Thyroid gland (tissue), 4 donors: ENCODE data around the gene KIF17.

Experiments used
- POLR2A ChIP-seq, 2 donors: fragments of 450-650 bp; IDR thresholded peaks; one replicate each; pipeline ENCODE4 v1.6.1; 2017; ENCODE audit warnings: antibody characterized with exemption in 2 of 2, mild to moderate bottlenecking in 2 of 2, moderate library complexity in 1 of 2
- TF ChIP-seq, protein P1 (sequence below), 6 experiments: fragments of 200-600 bp in 3 of 6; fragments of 450-650 bp in 3 of 6; sonication (generic) in 3 of 6; IDR thresholded peaks; one replicate each; pipeline ENCODE4 v1.5.1; 2016 to 2019; ENCODE audit warnings: antibody characterized with exemption in 6 of 6, mild to moderate bottlenecking in 2 of 6, inconsistent platforms in 1 of 6, moderate library complexity in 1 of 6

DNA sequence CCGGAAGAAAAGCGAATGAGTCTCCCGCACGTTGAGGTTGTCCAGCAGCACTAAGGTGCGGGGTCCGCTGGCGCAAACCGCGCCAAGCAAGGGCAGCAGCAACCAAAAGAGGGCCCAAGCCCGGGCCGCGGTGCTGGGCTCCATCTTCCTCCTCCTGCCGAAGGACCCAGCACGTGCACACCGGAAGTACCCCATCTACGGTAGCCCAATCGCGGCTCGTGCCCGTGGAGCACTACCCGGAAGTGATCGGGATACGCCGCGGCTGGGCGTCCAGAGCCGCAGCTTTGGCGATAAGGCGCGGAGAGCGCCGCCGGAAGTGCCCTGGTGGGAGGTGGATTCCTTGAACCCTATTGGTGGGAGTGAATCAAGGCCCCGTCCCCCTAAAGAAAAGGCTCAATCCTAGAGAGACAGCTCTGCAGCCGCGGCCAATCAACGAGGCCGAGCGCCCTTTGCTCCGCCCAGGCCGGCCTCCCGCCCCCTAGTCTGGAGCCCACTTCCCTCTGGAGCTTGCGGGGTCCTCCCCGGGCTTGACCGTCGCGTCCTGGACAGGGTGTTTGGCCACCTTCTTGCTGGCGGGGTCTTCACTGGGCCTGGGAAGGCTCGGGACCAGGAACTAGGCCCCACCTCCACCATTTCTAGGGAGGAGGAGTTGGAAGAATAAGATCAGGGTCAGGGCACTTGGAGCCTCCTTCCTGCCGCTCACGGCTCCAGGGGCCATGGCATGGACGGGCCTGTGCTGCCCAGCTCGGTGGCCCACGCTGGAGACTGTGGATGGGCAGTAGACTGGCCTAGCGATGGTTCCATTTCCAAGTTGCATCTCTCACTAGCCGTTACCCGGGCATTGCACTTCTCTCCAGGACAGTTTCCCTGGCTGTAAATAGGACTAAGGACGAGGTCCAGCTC, 56.3 kb downstream of the KIF17 start, which contains the start of gene DDOST:
- TF ChIP-seq, protein P1, sequence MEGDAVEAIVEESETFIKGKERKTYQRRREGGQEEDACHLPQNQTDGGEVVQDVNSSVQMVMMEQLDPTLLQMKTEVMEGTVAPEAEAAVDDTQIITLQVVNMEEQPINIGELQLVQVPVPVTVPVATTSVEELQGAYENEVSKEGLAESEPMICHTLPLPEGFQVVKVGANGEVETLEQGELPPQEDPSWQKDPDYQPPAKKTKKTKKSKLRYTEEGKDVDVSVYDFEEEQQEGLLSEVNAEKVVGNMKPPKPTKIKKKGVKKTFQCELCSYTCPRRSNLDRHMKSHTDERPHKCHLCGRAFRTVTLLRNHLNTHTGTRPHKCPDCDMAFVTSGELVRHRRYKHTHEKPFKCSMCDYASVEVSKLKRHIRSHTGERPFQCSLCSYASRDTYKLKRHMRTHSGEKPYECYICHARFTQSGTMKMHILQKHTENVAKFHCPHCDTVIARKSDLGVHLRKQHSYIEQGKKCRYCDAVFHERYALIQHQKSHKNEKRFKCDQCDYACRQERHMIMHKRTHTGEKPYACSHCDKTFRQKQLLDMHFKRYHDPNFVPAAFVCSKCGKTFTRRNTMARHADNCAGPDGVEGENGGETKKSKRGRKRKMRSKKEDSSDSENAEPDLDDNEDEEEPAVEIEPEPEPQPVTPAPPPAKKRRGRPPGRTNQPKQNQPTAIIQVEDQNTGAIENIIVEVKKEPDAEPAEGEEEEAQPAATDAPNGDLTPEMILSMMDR (IDR thresholded peaks at IDR 0.05), result peak in 4 of 6 experiments; percentile 36 to 54 (median 51)
- TF ChIP-seq POLR2A (IDR thresholded peaks at IDR 0.05), result peak in 1 of 2 donors; percentile 56
